ENCODE measurements around the gene PLBD2. TPM values are rescaled to one million over a fixed set of nuclear protein-coding genes. Genes with fewer than 3 reads are reported as not detected.
A peak's percentile ranks its signal among the peaks of the same experiment; 100 is the strongest.

PLBD2 gene, protein sequence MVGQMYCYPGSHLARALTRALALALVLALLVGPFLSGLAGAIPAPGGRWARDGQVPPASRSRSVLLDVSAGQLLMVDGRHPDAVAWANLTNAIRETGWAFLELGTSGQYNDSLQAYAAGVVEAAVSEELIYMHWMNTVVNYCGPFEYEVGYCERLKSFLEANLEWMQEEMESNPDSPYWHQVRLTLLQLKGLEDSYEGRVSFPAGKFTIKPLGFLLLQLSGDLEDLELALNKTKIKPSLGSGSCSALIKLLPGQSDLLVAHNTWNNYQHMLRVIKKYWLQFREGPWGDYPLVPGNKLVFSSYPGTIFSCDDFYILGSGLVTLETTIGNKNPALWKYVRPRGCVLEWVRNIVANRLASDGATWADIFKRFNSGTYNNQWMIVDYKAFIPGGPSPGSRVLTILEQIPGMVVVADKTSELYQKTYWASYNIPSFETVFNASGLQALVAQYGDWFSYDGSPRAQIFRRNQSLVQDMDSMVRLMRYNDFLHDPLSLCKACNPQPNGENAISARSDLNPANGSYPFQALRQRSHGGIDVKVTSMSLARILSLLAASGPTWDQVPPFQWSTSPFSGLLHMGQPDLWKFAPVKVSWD
- total RNA-seq, result 10 to 100 TPM; 20.2 to 23.4 TPM

- intact Hi-C loops (cut with DNase I), result no loop called here
- DNase-seq, result peak; percentile 95
- TF ChIP-seq CTCF (IDR thresholded peaks at IDR 0.05), result no peak
- no peaks in the 10 kb centered on the region for H3K4me1 ChIP-seq
- H3K36me3 ChIP-seq, result no peaks in the 10 kb centered on the region
- peak within 1 kb of the TSS; percentile 42 for H3K27ac ChIP-seq
- H3K9ac ChIP-seq (ENCODE audit: low read depth in 2 of 2, low read length in 2 of 2), result peak within 1 kb of the TSS; percentile 78 to 92
- no peaks in the 10 kb centered on the region for H3K9me3 ChIP-seq
- H3K27me3 ChIP-seq, result no peaks in the 10 kb centered on the region
- H3K4me3 ChIP-seq, result peak within 1 kb of the TSS; percentile 90
Observed at GRCh38 chr12:113358381-113359132, at the start of gene PLBD2. Gene PLBD2 (plus strand): TSS chr12:113358587. CDS start chr12:113358601, 14 bp downstream.

DNA sequence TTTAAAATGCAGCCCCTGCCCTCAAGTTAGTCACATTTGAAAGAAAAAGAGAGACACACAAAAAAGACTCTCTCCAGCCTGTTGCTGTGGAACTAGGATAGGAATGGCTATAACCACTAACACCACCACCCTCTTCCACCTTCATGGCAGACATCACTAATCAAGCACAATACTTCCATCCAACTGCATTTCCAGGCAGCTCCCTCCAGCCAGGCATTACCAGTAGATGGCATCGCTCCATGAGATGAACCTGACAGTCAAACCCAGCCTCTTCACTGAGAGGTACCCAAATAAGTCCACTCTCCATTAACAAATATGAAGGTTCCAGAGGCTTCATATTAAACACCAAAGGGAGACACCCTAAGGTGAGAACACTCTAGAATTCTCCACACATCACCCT, 47.9 kb upstream of the PLBD2 start:
- no peak for DNase-seq
- Histone ChIP-seq H3K27ac (no peak overlapping the region), H3K9ac (ENCODE audit: low read depth in 2 of 2, low read length in 2 of 2) (no peak overlapping the region), H3K36me3 (no peaks in the 10 kb centered on the region), H3K9me3 (no peaks in the 10 kb centered on the region), H3K4me1 (no peaks in the 10 kb centered on the region), H3K4me3 (no peak overlapping the region), H3K27me3 (no peaks in the 10 kb centered on the region)
- intact Hi-C loops (cut with DNase I), result no loop called here
- no peak for TF ChIP-seq CTCF (IDR thresholded peaks at IDR 0.05)

DNA sequence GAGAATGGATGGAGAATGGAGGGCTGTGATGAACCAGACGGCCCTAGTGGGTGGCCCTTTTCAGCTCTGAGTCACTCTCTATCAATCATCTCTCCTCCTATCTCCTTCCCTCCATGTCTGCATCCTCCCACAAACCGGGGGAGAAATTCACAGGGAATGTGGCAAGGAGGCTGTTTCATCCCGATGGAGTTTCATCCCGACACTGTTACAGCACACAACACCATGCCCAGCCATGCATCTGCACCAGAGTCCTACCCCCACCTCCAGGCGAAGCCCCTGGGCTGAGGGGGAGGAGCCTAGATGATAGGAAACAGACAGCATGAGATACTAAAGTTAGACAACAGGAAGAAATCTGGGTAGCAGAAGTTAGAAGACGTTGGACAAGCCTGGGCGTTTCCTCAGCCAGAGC, 44.3 kb upstream of the PLBD2 start:
- no peak overlapping the region for H3K27ac ChIP-seq
- H3K36me3 ChIP-seq, result peaks cover 12% of the 10 kb centered on the region
- no peaks in the 10 kb centered on the region for H3K9me3 ChIP-seq
- intact Hi-C loops (cut with DNase I), result no loop called here
- no peak for TF ChIP-seq CTCF (IDR thresholded peaks at IDR 0.05)
- no peak overlapping the region for H3K4me3 ChIP-seq
- no peak for DNase-seq
- no peak overlapping the region for H3K9ac ChIP-seq (ENCODE audit: low read depth in 2 of 2, low read length in 2 of 2)
- H3K4me1 ChIP-seq, result no peaks in the 10 kb centered on the region
- no peaks in the 10 kb centered on the region for H3K27me3 ChIP-seq

- Histone ChIP-seq H3K36me3 (peaks cover 12% of the 10 kb centered on the region), H3K4me1 (no peaks in the 10 kb centered on the region), H3K9me3 (no peaks in the 10 kb centered on the region), H3K27me3 (no peaks in the 10 kb centered on the region), H3K27ac (no peak overlapping the region), H3K4me3 (no peak overlapping the region), H3K9ac (ENCODE audit: low read depth in 2 of 2, low read length in 2 of 2) (no peak overlapping the region)
- TF ChIP-seq CTCF (IDR thresholded peaks at IDR 0.05), result no peak
- intact Hi-C loops (cut with DNase I), result no loop called here
- no peak for DNase-seq
Observed at GRCh38 chr12:113315358-113315757, 43.0 kb upstream of the PLBD2 start.

DNA sequence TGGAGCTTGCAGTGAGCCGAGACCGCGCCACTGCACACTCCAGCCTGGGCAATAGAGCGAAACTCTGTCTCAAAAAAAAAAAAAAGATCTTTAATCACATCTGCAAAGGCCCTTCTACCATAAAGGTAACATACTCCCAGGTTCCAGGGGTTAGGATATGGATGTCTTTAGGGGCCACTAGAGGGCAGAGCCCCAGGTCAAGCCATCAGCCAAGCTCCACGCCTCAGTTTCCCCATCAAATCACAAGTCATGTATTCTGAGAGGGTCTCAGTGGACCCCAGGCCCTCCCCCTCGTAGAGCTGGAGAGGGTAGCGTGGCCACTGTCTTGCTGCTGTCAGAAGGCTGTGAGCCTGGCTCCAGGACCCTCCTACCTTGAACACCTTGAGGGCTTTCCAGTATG, 42.2 kb upstream of the PLBD2 start:
- intact Hi-C loops (cut with DNase I), result no loop called here

More for the DNA sequence above, 42.2 kb upstream of the PLBD2 start:
- TF ChIP-seq CTCF (IDR thresholded peaks at IDR 0.05), result no peak
- Histone ChIP-seq H3K4me3 (no peak overlapping the region), H3K9me3 (no peaks in the 10 kb centered on the region), H3K4me1 (no peaks in the 10 kb centered on the region), H3K36me3 (peaks cover 12% of the 10 kb centered on the region), H3K27me3 (no peaks in the 10 kb centered on the region), H3K9ac (ENCODE audit: low read depth in 2 of 2, low read length in 2 of 2) (no peak overlapping the region), H3K27ac (no peak overlapping the region)
- DNase-seq, result no peak
